Transverse colon (tissue), 4 donors: Measurements from ENCODE around the gene PPP4R3B. TPM values are rescaled to one million over a fixed set of nuclear protein-coding genes. Genes with fewer than 3 reads are reported as not detected.

Experiments
- DNase-seq: peaks from one replicate; pipeline ENCODE4 v3.0.0-alpha.2; 2019
- H3K27ac ChIP-seq, 4 donors: fragments of 200-600 bp; sonication (generic); 2 replicates each; pipeline ENCODE4 v1.5.1; 2016 to 2018; ENCODE audit warnings: inconsistent platforms in 4 of 4
- H3K27me3 ChIP-seq: fragments of 200-600 bp; sonication (generic); 2 replicates; pipeline ENCODE4 v1.5.1; 2017; ENCODE audit warnings: inconsistent platforms
- H3K36me3 ChIP-seq, 4 donors: fragments of 200-600 bp; sonication (generic); 2 replicates each; pipeline ENCODE4 v1.5.1; 2017 to 2019; ENCODE audit warnings: inconsistent platforms in 4 of 4
- H3K4me1 ChIP-seq, 4 donors: fragments of 200-600 bp; sonication (generic); 2 replicates each; pipeline ENCODE4 v1.5.1; 2017 to 2020; ENCODE audit warnings: inconsistent platforms in 4 of 4
- H3K4me3 ChIP-seq, 4 donors: fragments of 200-600 bp; sonication (generic); 1 replicate in 1 of 4; 2 replicates in 3 of 4; pipeline versions ENCODE4 v1.5.1 to v1.6.1; 2017 to 2019; ENCODE audit warnings: inconsistent platforms in 4 of 4
- H3K9me3 ChIP-seq, 2 donors: fragments of 200-600 bp; sonication (generic); 2 replicates each; pipeline ENCODE4 v1.5.1; 2017 to 2019; ENCODE audit warnings: inconsistent platforms in 2 of 2
- EP300 ChIP-seq: sonication (generic); formaldehyde crosslinking; IDR thresholded peaks from one replicate; pipeline ENCODE4 v1.6.1; 2017; ENCODE audit warnings: antibody characterized with exemption, low read depth
- POLR2A ChIP-seq: fragments of 450-650 bp; IDR thresholded peaks from one replicate; pipeline ENCODE4 v1.6.1; 2016; ENCODE audit warnings: antibody characterized with exemption, mild to moderate bottlenecking, moderate library complexity
- POLR2AphosphoS5 ChIP-seq, 3 donors: sonication (generic); formaldehyde crosslinking; IDR thresholded peaks; one replicate each; pipeline ENCODE4 v1.6.1; 2016; ENCODE audit warnings: antibody characterized with exemption in 3 of 3
- WGBS, 2 donors: methylation state at CpG; one replicate each; pipeline ENCODE4 v1.1.5; 2018; ENCODE audit warnings: low coverage in 1 of 2; 5-methylcytosine and 5-hydroxymethylcytosine counted together
- in situ Hi-C, 4 donors: fragments of 200-750 bp; cut with MboI; loops; one replicate each; pipeline versions ENCODE4 v1.15.0 to v1.15.1; 2017; ENCODE audit warnings: low sequenced_read_pairs in 3 of 4, low pct_ligation_motif_present in 1 of 4, low pct_unique_long_range_greater_than_20kb in 1 of 4
- intact Hi-C: fragments of 100-400 bp; cut with DNase I; formaldehyde crosslinking; loops from one replicate; pipeline ENCODE4 v1.15.1; 2023; ENCODE audit warnings: low total_unique reads
- total RNA-seq, 4 donors: library from RNA; depleted of rRNA; stranded (reverse); fragments of >200 nt; gene quantifications; one replicate each; pipeline ENCODE4 v1.1.0, GENCODE V29; 2016
- TF ChIP-seq, protein P1 (sequence below), 5 experiments: fragments of 200-600 bp in 3 of 5; fragments of 450-650 bp in 2 of 5; sonication (generic) in 3 of 5; IDR thresholded peaks; 1 replicate in 2 of 5; 2 replicates in 3 of 5; pipeline ENCODE4 v1.5.1; 2016 to 2017; ENCODE audit warnings: antibody characterized with exemption in 5 of 5, inconsistent platforms in 3 of 5, mild to moderate bottlenecking in 2 of 5, moderate library complexity in 1 of 5

The PPP4R3B gene
- total RNA-seq, 4 donors from 2014 or later = 59.5 to 79.7 (median 69.8) TPM

DNA sequence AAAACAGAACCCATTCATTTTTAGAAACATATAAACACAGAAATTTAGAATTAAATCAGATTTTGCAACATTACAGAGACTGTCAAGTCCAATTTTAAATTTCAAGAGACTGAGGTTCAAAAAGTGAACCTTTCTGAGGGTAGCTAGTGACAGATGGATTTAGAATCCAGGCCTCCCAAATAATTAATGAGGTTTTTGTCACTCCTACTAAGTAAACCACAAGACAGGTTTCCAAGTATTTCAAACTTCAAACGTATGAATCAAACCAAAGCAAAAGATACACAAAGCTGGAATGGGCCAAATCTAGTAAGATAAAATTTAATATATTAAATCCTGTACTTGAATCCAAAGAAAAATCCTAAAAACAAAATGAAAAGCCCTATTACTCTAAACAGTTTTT is 25.3 kb downstream of the PPP4R3B start:
- H3K27me3 ChIP-seq = no peaks in the 10 kb centered on the region
- H3K4me1 ChIP-seq = peaks cover 0 to 10% (median 0%) of the 10 kb centered on the region in 4 donors
- in situ Hi-C loops = no loop called here
- 50 to 59% methylated on average over 1 of the region's 1 CpG for WGBS, 2 donors
- intact Hi-C loops = no loop called here
- H3K4me3 ChIP-seq = no peak overlapping the region
- peaks cover 0 to 39% (median 6%) of the 10 kb centered on the region in 4 donors for H3K36me3 ChIP-seq
- no peak for DNase-seq
- H3K9me3 ChIP-seq = no peaks in the 10 kb centered on the region
- H3K27ac ChIP-seq = no peak overlapping the region
- TF ChIP-seq POLR2A (no peak), EP300 (no peak), POLR2AphosphoS5 (IDR thresholded peaks at IDR 0.05) (no peak)
- TF ChIP-seq, protein P1, sequence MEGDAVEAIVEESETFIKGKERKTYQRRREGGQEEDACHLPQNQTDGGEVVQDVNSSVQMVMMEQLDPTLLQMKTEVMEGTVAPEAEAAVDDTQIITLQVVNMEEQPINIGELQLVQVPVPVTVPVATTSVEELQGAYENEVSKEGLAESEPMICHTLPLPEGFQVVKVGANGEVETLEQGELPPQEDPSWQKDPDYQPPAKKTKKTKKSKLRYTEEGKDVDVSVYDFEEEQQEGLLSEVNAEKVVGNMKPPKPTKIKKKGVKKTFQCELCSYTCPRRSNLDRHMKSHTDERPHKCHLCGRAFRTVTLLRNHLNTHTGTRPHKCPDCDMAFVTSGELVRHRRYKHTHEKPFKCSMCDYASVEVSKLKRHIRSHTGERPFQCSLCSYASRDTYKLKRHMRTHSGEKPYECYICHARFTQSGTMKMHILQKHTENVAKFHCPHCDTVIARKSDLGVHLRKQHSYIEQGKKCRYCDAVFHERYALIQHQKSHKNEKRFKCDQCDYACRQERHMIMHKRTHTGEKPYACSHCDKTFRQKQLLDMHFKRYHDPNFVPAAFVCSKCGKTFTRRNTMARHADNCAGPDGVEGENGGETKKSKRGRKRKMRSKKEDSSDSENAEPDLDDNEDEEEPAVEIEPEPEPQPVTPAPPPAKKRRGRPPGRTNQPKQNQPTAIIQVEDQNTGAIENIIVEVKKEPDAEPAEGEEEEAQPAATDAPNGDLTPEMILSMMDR (IDR thresholded peaks at IDR 0.05) = no peak

GRCh38 chr2:55590810-55591440 is 26.5 kb downstream of the PPP4R3B start:
- WGBS, 2 donors = 69 to 75% methylated on average over 6 to 7 of the region's 7 CpGs
- Histone ChIP-seq H3K4me1 (peaks cover 0 to 10% (median 0%) of the 10 kb centered on the region in 4 donors), H3K9me3 (no peaks in the 10 kb centered on the region), H3K36me3 (peaks cover 0 to 31% (median 6%) of the 10 kb centered on the region in 4 donors), H3K4me3 (no peak overlapping the region), H3K27ac (no peak overlapping the region), H3K27me3 (no peaks in the 10 kb centered on the region)
- TF ChIP-seq EP300 = no peak
- TF ChIP-seq POLR2AphosphoS5 (IDR thresholded peaks at IDR 0.05) = no peak
- TF ChIP-seq POLR2A = no peak
- TF ChIP-seq, protein P1 (IDR thresholded peaks at IDR 0.05) = no peak
- intact Hi-C loops (no loop called here), in situ Hi-C loops (no loop called here)
- no peak for DNase-seq

GRCh38 chr2:55585451-55586080 is 31.9 kb downstream of the PPP4R3B start:
- TF ChIP-seq POLR2AphosphoS5 (IDR thresholded peaks at IDR 0.05) = no peak
- TF ChIP-seq POLR2A = no peak
- no peak for TF ChIP-seq EP300
- TF ChIP-seq, protein P1 (IDR thresholded peaks at IDR 0.05) = no peak
- Histone ChIP-seq H3K27me3 (no peaks in the 10 kb centered on the region), H3K27ac (no peak overlapping the region), H3K36me3 (peaks cover 0 to 35% (median 8%) of the 10 kb centered on the region in 4 donors), H3K4me1 (peaks cover 0 to 17% (median 7%) of the 10 kb centered on the region in 4 donors), H3K9me3 (no peaks in the 10 kb centered on the region), H3K4me3 (no peak overlapping the region)
- intact Hi-C loops = no loop called here
- in situ Hi-C loops = no loop called here
- no peak for DNase-seq
- 68 to 83% methylated on average over 2 of the region's 2 CpGs for WGBS, 2 donors

GRCh38 chr2:55581874-55582547 is 35.4 kb downstream of the PPP4R3B start:
- Histone ChIP-seq H3K36me3 (peaks cover 0 to 41% (median 18%) of the 10 kb centered on the region in 4 donors), H3K27ac (peak overlapping the region in 3 of 4 donors; percentile 7 to 44 (median 15)), H3K27me3 (no peaks in the 10 kb centered on the region), H3K4me3 (no peak overlapping the region), H3K4me1 (peaks cover 0 to 17% (median 7%) of the 10 kb centered on the region in 4 donors), H3K9me3 (no peaks in the 10 kb centered on the region)
- peak in 1 of 3 donors; percentile 6 for TF ChIP-seq POLR2AphosphoS5 (IDR thresholded peaks at IDR 0.05)
- TF ChIP-seq POLR2A = no peak
- WGBS, 2 donors = 62 to 66% methylated on average over 4 of the region's 4 CpGs
- DNase-seq = peak; percentile 10
- in situ Hi-C loops = no loop called here
- intact Hi-C loops = no loop called here
